A549 treated with GW870086 at 1 μM for 4 hours (cell line): ENCODE data around the gene CFAP119. TPM values are rescaled to one million over a fixed set of nuclear protein-coding genes. Genes with fewer than 3 reads are reported as not detected.

Experiments used
- total RNA-seq: library from RNA; stranded (reverse); fragments of 200-300 nt; extraction: Qiagen RNA extraction; gene quantifications from 5 replicates; pipeline ENCODE4 v1.2.3, GENCODE V29; 2022; ENCODE audit warnings: low read depth

CFAP119 gene
- 5.6 to 9.2 TPM (median 7.7 TPM) in 5 replicates for total RNA-seq

GRCh38 chr16:30761928-30762902 lies at the start of gene CFAP119, which contains the start of gene RNF40:
Gene CFAP119 (minus strand): TSS chr16:30762062. CDS start chr16:30761748, 314 bp downstream.
Gene RNF40 (plus strand): TSS chr16:30762322. CDS start chr16:30762546, 224 bp downstream.

GRCh38 chr16:30786936-30787612 lies 25.2 kb upstream of the CFAP119 start, which contains the start of gene ZNF629:
Gene ZNF629 (minus strand): TSS chr16:30787205. CDS start chr16:30784482, 2,723 bp downstream.

GRCh38 chr16:30747799-30748633 lies 13.8 kb downstream of the CFAP119 start, which contains the start of gene PHKG2:
Gene PHKG2 (plus strand): TSS chr16:30748425. CDS start chr16:30748821, 396 bp downstream.

Other genes starting within 250 kb of the CFAP119 start
- gene ZNF768, start 235.5 kb downstream of the CFAP119 start, total RNA-seq, result 37.2 to 46.2 TPM (median 45.5 TPM) in 5 replicates
- 3.3 to 4.9 TPM (median 4.5 TPM) in 5 replicates for gene ZNF747, start 227.2 kb downstream of the CFAP119 start, total RNA-seq
- gene ZNF764, start 203.7 kb downstream of the CFAP119 start, total RNA-seq, result 4.2 to 6.6 TPM (median 6.2 TPM) in 5 replicates
- 5.5 to 8.0 TPM (median 6.7 TPM) in 5 replicates for gene ZNF688, start 190.3 kb downstream of the CFAP119 start, total RNA-seq
- gene ZNF785, start 176.4 kb downstream of the CFAP119 start, total RNA-seq, result not detected in 5 replicates
- gene ZNF689, start 151.7 kb downstream of the CFAP119 start, total RNA-seq, result 7.3 to 9.9 TPM (median 8.5 TPM) in 5 replicates
- gene PRR14, start 111.1 kb downstream of the CFAP119 start, total RNA-seq, result 20.5 to 24.8 TPM (median 22.6 TPM) in 5 replicates
- gene FBRS, start 103.6 kb downstream of the CFAP119 start, total RNA-seq, result 29.0 to 42.4 TPM (median 40.9 TPM) in 5 replicates
- 10.9 to 27.0 TPM (median 21.2 TPM) in 5 replicates for gene SRCAP, start 62.9 kb downstream of the CFAP119 start, total RNA-seq
- gene PHKG2, start 13.6 kb downstream of the CFAP119 start, total RNA-seq, result 23.5 to 29.4 TPM (median 28.8 TPM) in 5 replicates
- gene RNF40, start 260 bp upstream of the CFAP119 start, total RNA-seq, result 71.8 to 88.1 TPM (median 83.4 TPM) in 5 replicates
- gene ZNF629, start 25.1 kb upstream of the CFAP119 start, total RNA-seq, result 15.4 to 18.3 TPM (median 18.0 TPM) in 5 replicates
- gene BCL7C, start 132.0 kb upstream of the CFAP119 start, total RNA-seq, result 26.1 to 42.8 TPM (median 37.7 TPM) in 5 replicates
- 0.13 to 0.39 TPM (median 0.23 TPM) in 4 of 5 replicates, not detected in the other for gene CTF1, start 134.6 kb upstream of the CFAP119 start, total RNA-seq
- 12.9 to 20.9 TPM (median 19.0 TPM) in 5 replicates for gene FBXL19, start 161.5 kb upstream of the CFAP119 start, total RNA-seq
- 10.0 to 14.0 TPM (median 12.7 TPM) in 5 replicates for gene ORAI3, start 187.0 kb upstream of the CFAP119 start, total RNA-seq
- gene SETD1A, start 195.7 kb upstream of the CFAP119 start, total RNA-seq, result 13.9 to 22.3 TPM (median 19.3 TPM) in 5 replicates
- gene HSD3B7, start 223.1 kb upstream of the CFAP119 start, total RNA-seq, result 14.0 to 17.1 TPM (median 14.3 TPM) in 5 replicates
- 1.5 to 2.2 TPM (median 2.0 TPM) in 5 replicates for gene STX1B, start 248.6 kb upstream of the CFAP119 start, total RNA-seq